Gastroesophageal sphincter (tissue), 3 donors: ENCODE results near the gene TRPV2.

Experiments used
- CTCF ChIP-seq, 4 experiments: fragments of 200-600 bp in 2 of 4; fragments of 450-650 bp in 2 of 4; sonication (generic) in 1 of 4; IDR thresholded peaks; one replicate each; pipeline ENCODE4 v1.5.1; 2017 to 2019; ENCODE audit warnings: antibody characterized with exemption in 4 of 4, mild to moderate bottlenecking in 2 of 4, moderate library complexity in 2 of 4
- POLR2A ChIP-seq, 2 donors: fragments of 450-650 bp; IDR thresholded peaks; one replicate each; pipeline ENCODE4 v1.6.1; 2017; ENCODE audit warnings: antibody characterized with exemption in 2 of 2, mild to moderate bottlenecking in 2 of 2, moderate library complexity in 1 of 2
- POLR2AphosphoS5 ChIP-seq: sonication (generic); formaldehyde crosslinking; IDR thresholded peaks from one replicate; pipeline ENCODE4 v1.6.1; 2017; ENCODE audit warnings: antibody characterized with exemption

- TF ChIP-seq POLR2A (IDR thresholded peaks at IDR 0.05) (no peak), CTCF (IDR thresholded peaks at IDR 0.05) (no peak), POLR2AphosphoS5 (no peak)
These were observed 41.5 kb downstream of the TRPV2 start for GRCh38 chr17:16456742-16457316.
